Activated T-cell treated with anti-CD3 and anti-CD28 coated beads for 24 hours (primary cell): ENCODE measurements around the gene OR52D1.

Experiments used
- DNase-seq: peaks from one replicate; pipeline ENCODE4 v3.0.0-alpha.2; 2020; ENCODE audit warnings: low read depth

The OR52D1 gene

DNA sequence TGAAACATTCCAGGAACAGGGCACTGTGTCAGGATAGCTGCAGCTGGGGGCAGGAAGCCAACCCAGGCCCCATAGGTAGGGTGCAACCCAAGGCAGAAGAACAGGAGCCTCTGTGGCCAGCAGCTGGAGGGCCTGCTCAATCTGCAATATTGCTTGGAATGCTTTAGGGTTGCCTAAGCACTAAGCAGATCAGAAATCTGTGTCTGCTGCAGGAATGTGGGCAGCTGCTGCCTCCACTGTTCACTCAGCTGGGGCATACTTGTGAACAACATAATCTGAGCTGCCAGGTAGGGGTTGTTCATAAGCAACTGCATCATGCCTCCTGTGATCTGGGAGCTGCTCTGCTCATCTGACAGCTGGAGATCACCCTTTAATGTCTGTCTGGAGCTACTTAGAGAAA is 26.4 kb downstream of the OR52D1 start:
- no peak for DNase-seq

GRCh38 chr11:5516599-5516998 is 28.1 kb downstream of the OR52D1 start, which contains the start of gene UBQLNL:
Gene UBQLNL (minus strand): TSS chr11:5516699. CDS start chr11:5516441, 258 bp downstream.
- no peak for DNase-seq

GRCh38 chr11:5521540-5521939 is 33.1 kb downstream of the OR52D1 start:
- DNase-seq, result no peak

DNA sequence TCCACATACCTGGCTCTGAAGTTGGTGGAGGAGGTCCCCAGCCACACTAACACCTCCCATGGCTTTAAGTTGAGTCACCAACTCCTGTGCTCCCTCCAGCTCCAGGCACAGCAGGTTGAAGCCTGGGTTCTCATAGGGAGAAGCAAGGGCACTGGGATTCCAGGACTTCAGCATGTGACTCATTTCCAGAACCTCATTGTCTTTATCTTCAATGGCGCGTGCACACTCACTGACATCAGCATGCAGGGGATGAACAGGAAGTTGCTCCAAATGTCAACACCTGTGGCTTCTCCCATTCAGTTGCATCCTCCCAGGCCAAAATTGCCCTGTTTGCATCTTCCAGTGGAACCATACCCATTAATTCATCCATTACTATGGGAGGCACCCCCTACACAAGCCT is 33.8 kb downstream of the OR52D1 start:
- DNase-seq, result no peak

DNA sequence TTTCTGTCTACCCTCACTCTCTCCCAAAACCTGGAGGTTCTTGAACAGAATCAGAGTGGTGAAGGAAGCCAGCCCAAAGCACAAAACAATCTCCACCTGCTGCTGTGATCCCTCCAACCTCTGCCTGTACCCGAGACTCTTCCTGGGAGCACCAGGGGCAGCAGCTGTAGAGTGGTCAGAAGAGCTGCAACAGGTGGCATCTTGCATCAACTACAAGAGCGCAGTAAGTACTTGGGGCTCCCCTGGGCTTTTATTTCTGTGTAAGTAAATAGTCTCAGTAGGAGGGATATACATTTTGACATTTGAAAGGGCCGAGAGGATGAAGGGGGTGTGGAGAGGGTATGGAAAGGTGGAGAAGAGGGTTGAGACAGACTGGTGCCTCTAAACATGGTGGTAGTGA is 36.3 kb downstream of the OR52D1 start:
- DNase-seq, result no peak

DNA sequence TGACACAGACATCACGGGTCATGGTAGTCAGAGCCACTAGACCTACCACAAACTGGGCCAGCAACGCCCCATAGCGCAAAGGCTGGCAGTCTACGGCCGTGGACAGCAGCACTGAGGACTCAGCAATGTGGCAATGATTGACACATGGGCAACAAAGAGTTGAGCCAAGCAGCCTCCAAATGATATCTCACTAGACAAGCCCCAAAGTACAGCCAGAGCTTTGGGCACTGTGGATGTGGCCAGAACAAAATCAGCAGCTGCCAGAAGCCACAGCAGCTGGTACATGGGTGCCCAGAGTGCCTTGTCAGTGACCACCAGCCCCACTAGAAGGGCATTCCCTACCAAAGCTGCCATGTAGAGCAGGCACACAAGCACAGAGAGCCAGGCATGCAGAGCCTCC is 39.2 kb downstream of the OR52D1 start:
- no peak for DNase-seq

GRCh38 chr11:5528495-5528894 is 40.0 kb downstream of the OR52D1 start:
- no peak for DNase-seq

- DNase-seq, result no peak
Observed at GRCh38 chr11:5531053-5531831, 42.8 kb downstream of the OR52D1 start.

DNA sequence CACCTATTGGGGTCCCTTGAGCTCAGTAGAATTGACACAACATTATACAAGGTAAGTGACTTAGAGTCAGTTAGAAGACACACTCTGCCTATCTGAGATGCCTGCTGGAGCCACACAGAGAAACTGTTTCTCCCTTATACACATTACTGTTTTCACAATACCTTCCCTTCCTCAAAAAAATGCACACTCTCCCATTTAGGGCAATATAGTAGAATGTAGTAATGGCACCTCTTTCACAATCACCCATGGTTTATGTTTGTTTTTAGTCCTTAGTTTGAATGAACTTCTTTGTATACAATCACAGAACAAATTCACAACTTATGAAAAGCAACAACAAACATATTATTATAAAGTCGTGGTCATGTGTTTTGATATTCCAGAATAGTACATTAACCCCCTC is 45.6 kb downstream of the OR52D1 start:
- DNase-seq, result no peak

GRCh38 chr11:5536482-5536881 is 48.0 kb downstream of the OR52D1 start:
- DNase-seq, result no peak
